Measurements from ENCODE around the gene CXCL17. TPM values are rescaled to one million over a fixed set of nuclear protein-coding genes. Genes with fewer than 3 reads are reported as not detected.

Gene CXCL17
- total and polyA plus RNA-seq, 2 donors (not counting 1 experiment from before 2014, with no cell fraction given), result not detected

- CTCF ChIA-PET, result interaction anchor here (1.0 to 4.2 kb wide), 2 partner anchors 8 to 11 kb away, joined by 3 to 27 read pairs; no protein-coding TSS in a partner anchor
- Mint-ChIP-seq H3K9me3 (ENCODE audit: insufficient read depth) (no peaks in the 10 kb centered on the region), H3K27me3 (peaks cover 21% of the 10 kb centered on the region), H3K4me3 (no peak within 1 kb of the TSS), H3K4me1 (peaks cover 7% of the 10 kb centered on the region), H3K27ac (no peak within 1 kb of the TSS)
- DNase-seq (no peak), ATAC-seq (ENCODE audit: low read depth) (no peak)
- Histone ChIP-seq H3K4me2 (replicated peaks; ENCODE audit: low read depth, low read length, poor library complexity, severe bottlenecking) (no peak within 1 kb of the TSS), H3K4me3 (ENCODE audit: control extremely low read depth in 1 of 5, extremely low read depth in 1 of 5, insufficient read depth in 1 of 5, low read depth in 2 of 5, low read length in 4 of 5) (no peak within 1 kb of the TSS), H3K36me3 (replicated peaks in 1 of 2; ENCODE audit: control extremely low read depth in 1 of 2, control insufficient read depth in 1 of 2, extremely low read depth in 1 of 2, insufficient read depth in 2 of 2, low read length in 1 of 2) (no peaks in the 10 kb centered on the region), H3K79me2 (ENCODE audit: control insufficient read depth, insufficient read depth, low read length) (no peaks in the 10 kb centered on the region), H4K20me1 (ENCODE audit: control insufficient read depth, insufficient read depth, low read length, poor library complexity, severe bottlenecking) (no peaks in the 10 kb centered on the region), H3K27me3 (replicated peaks in 1 of 4; ENCODE audit: control extremely low read depth in 1 of 4, control insufficient read depth in 3 of 4, insufficient read depth in 4 of 4, low read length in 3 of 4) (peaks cover 0 to 12% (median 6%) of the 10 kb centered on the region in 4 experiments), H3K9me3 (ENCODE audit: control extremely low read depth in 1 of 3, control insufficient read depth in 2 of 3, insufficient read depth in 1 of 3, low read length in 2 of 3) (no peaks in the 10 kb centered on the region), H3K4me1 (ENCODE audit: control insufficient read depth in 2 of 2, insufficient read depth in 2 of 2, low read length in 2 of 2) (peaks cover 5 to 12% of the 10 kb centered on the region in 2 donors), H3K27ac (ENCODE audit: low read length in 2 of 2) (no peak within 1 kb of the TSS), H2AFZ (ENCODE audit: insufficient read depth, low read depth, low read length, poor library complexity, severe bottlenecking) (no peak within 1 kb of the TSS), H3K9ac (ENCODE audit: low read length) (no peak within 1 kb of the TSS)
- POLR2A ChIA-PET, result no interaction called here
- WGBS (ENCODE audit: insufficient coverage), result 71% methylated on average over 9 of the region's 12 CpGs
- intact Hi-C loops (cut with micrococcal nuclease), result no loop called here
- TF ChIP-seq CTCF (IDR thresholded peaks at IDR 0.05) (no peak), EZH2 (IDR thresholded peaks at IDR 0.05; ENCODE audit: borderline replicate concordance, insufficient read depth, low read depth, low read length, poor library complexity, severe bottlenecking) (no peak)
Measured at GRCh38 chr19:42389899-42390298, 52.8 kb downstream of the CXCL17 start, which contains the start of gene CNFN. CNFN (minus strand) TSS chr19:42390297; CDS start chr19:42389037, 1,260 bp downstream.

- no peak overlapping the region for H3K4me3 Mint-ChIP-seq
- 85% methylated on average over 12 of the region's 20 CpGs for WGBS (ENCODE audit: insufficient coverage)
Measured at GRCh38 chr19:42388851-42389489, 53.8 kb downstream of the CXCL17 start.

More at GRCh38 chr19:42388851-42389489, 53.8 kb downstream of the CXCL17 start:
- Histone ChIP-seq H4K20me1 (ENCODE audit: control insufficient read depth, insufficient read depth, low read length, poor library complexity, severe bottlenecking) (no peaks in the 10 kb centered on the region), H3K4me1 (ENCODE audit: control insufficient read depth in 2 of 2, insufficient read depth in 2 of 2, low read length in 2 of 2) (peaks cover 5 to 12% of the 10 kb centered on the region in 2 donors), H3K36me3 (replicated peaks in 1 of 2; ENCODE audit: control extremely low read depth in 1 of 2, control insufficient read depth in 1 of 2, extremely low read depth in 1 of 2, insufficient read depth in 2 of 2, low read length in 1 of 2) (no peaks in the 10 kb centered on the region), H3K4me2 (replicated peaks; ENCODE audit: low read depth, low read length, poor library complexity, severe bottlenecking) (no peak overlapping the region), H3K9ac (ENCODE audit: low read length) (no peak overlapping the region), H3K9me3 (ENCODE audit: control extremely low read depth in 1 of 3, control insufficient read depth in 2 of 3, insufficient read depth in 1 of 3, low read length in 2 of 3) (no peaks in the 10 kb centered on the region), H3K4me3 (ENCODE audit: control extremely low read depth in 1 of 5, extremely low read depth in 1 of 5, insufficient read depth in 1 of 5, low read depth in 2 of 5, low read length in 4 of 5) (no peak overlapping the region), H3K27ac (ENCODE audit: low read length in 2 of 2) (no peak overlapping the region), H2AFZ (ENCODE audit: insufficient read depth, low read depth, low read length, poor library complexity, severe bottlenecking) (no peak overlapping the region), H3K27me3 (replicated peaks in 1 of 4; ENCODE audit: control extremely low read depth in 1 of 4, control insufficient read depth in 3 of 4, insufficient read depth in 4 of 4, low read length in 3 of 4) (peaks cover 0 to 12% (median 6%) of the 10 kb centered on the region in 4 experiments), H3K79me2 (ENCODE audit: control insufficient read depth, insufficient read depth, low read length) (no peaks in the 10 kb centered on the region)
- intact Hi-C loops (cut with micrococcal nuclease), result no loop called here
- peaks cover 7% of the 10 kb centered on the region for H3K4me1 Mint-ChIP-seq
- H3K9me3 Mint-ChIP-seq (ENCODE audit: insufficient read depth), result no peaks in the 10 kb centered on the region
- peaks cover 21% of the 10 kb centered on the region for H3K27me3 Mint-ChIP-seq
- TF ChIP-seq CTCF (IDR thresholded peaks at IDR 0.05), result no peak
- no peak for TF ChIP-seq EZH2 (IDR thresholded peaks at IDR 0.05; ENCODE audit: borderline replicate concordance, insufficient read depth, low read depth, low read length, poor library complexity, severe bottlenecking)
- CTCF ChIA-PET, result interaction anchor here (1.0 to 4.2 kb wide), 3 partner anchors 8 to 12 kb away, joined by 3 to 27 read pairs (median 4); no protein-coding TSS in a partner anchor
- no peak for ATAC-seq (ENCODE audit: low read depth)
- no peak overlapping the region for H3K27ac Mint-ChIP-seq
- POLR2A ChIA-PET, result interaction anchor here (0.6 kb wide), 1 partner anchor 24 kb away, joined by 5 read pairs; no protein-coding TSS in a partner anchor
- no peak for DNase-seq
